Duodenal mucosa (tissue), 2 donors: ENCODE data around the gene GZMM.

ENCODE experiments used
- H3K27ac ChIP-seq: one replicate; pipeline ENCODE4 v1.7.0; 2013; ENCODE audit warnings: low read depth, low read length
- H3K27me3 ChIP-seq, 2 donors: one replicate each; pipeline ENCODE4 v1.7.0; 2013; ENCODE audit warnings: low read length in 2 of 2, control low read depth in 1 of 2; ENCODE audit not compliant: insufficient read depth in 2 of 2, control insufficient read depth in 1 of 2
- H3K36me3 ChIP-seq, 2 donors: one replicate each; pipeline ENCODE4 v1.7.0; 2013; ENCODE audit warnings: low read length in 2 of 2, control low read depth in 1 of 2; ENCODE audit not compliant: insufficient read depth in 2 of 2, control insufficient read depth in 1 of 2
- H3K4me1 ChIP-seq, 2 donors: one replicate each; pipeline ENCODE4 v1.7.0; 2013; ENCODE audit warnings: low read length in 2 of 2, control low read depth in 1 of 2; ENCODE audit not compliant: insufficient read depth in 2 of 2, control insufficient read depth in 1 of 2
- H3K4me3 ChIP-seq, 2 donors: one replicate each; pipeline ENCODE4 v1.7.0; 2013; ENCODE audit warnings: low read length in 2 of 2, low read depth in 1 of 2
- H3K9ac ChIP-seq, 2 donors: one replicate each; pipeline ENCODE4 v1.7.0; 2013; ENCODE audit warnings: low read length in 2 of 2, low read depth in 1 of 2
- H3K9me3 ChIP-seq, 2 donors: one replicate each; pipeline ENCODE4 v1.7.0; 2013; ENCODE audit warnings: low read length in 2 of 2, control low read depth in 1 of 2; ENCODE audit not compliant: control insufficient read depth in 1 of 2

The GZMM gene

GRCh38 chr19:547836-548720 is 4.2 kb downstream of the GZMM start:
- Histone ChIP-seq H3K9ac (no peak overlapping the region), H3K9me3 (no peaks in the 10 kb centered on the region), H3K27ac (no peak overlapping the region), H3K27me3 (peaks cover 0 to 3% of the 10 kb centered on the region in 2 donors), H3K4me1 (no peaks in the 10 kb centered on the region), H3K4me3 (no peak overlapping the region), H3K36me3 (no peaks in the 10 kb centered on the region)

GRCh38 chr19:548886-549830 is 5.3 kb downstream of the GZMM start:
- H3K4me1 ChIP-seq = no peaks in the 10 kb centered on the region
- H3K9me3 ChIP-seq = no peaks in the 10 kb centered on the region
- no peak overlapping the region for H3K4me3 ChIP-seq
- H3K9ac ChIP-seq = no peak overlapping the region
- peaks cover 0 to 3% of the 10 kb centered on the region in 2 donors for H3K27me3 ChIP-seq
- H3K27ac ChIP-seq = no peak overlapping the region
- no peaks in the 10 kb centered on the region for H3K36me3 ChIP-seq

GRCh38 chr19:554817-555216 is 11.0 kb downstream of the GZMM start:
- H3K36me3 ChIP-seq = no peaks in the 10 kb centered on the region
- no peak overlapping the region for H3K27ac ChIP-seq
- no peak overlapping the region for H3K4me3 ChIP-seq
- no peaks in the 10 kb centered on the region for H3K4me1 ChIP-seq
- H3K9ac ChIP-seq = no peak overlapping the region
- peaks cover 0 to 2% of the 10 kb centered on the region in 2 donors for H3K27me3 ChIP-seq
- H3K9me3 ChIP-seq = no peaks in the 10 kb centered on the region

GRCh38 chr19:555474-555808 is 11.6 kb downstream of the GZMM start:
- Histone ChIP-seq H3K27ac (no peak overlapping the region), H3K4me1 (no peaks in the 10 kb centered on the region), H3K27me3 (peaks cover 0 to 2% of the 10 kb centered on the region in 2 donors)

GRCh38 chr19:556611-557382 is 12.9 kb downstream of the GZMM start:
- H3K9me3 ChIP-seq = no peaks in the 10 kb centered on the region
- no peaks in the 10 kb centered on the region for H3K4me1 ChIP-seq
- H3K27ac ChIP-seq = no peak overlapping the region
- no peak overlapping the region for H3K9ac ChIP-seq
- no peaks in the 10 kb centered on the region for H3K36me3 ChIP-seq
- peaks cover 0 to 2% of the 10 kb centered on the region in 2 donors for H3K27me3 ChIP-seq
- H3K4me3 ChIP-seq = no peak overlapping the region

More at GRCh38 chr19:555474-555808, 11.6 kb downstream of the GZMM start:
- Histone ChIP-seq H3K9me3 (no peaks in the 10 kb centered on the region), H3K9ac (no peak overlapping the region), H3K4me3 (no peak overlapping the region), H3K36me3 (no peaks in the 10 kb centered on the region)

- H3K27me3 ChIP-seq = peaks cover 0 to 2% of the 10 kb centered on the region in 2 donors
- H3K4me1 ChIP-seq = no peaks in the 10 kb centered on the region
- H3K4me3 ChIP-seq = no peak overlapping the region
- no peaks in the 10 kb centered on the region for H3K9me3 ChIP-seq
- no peaks in the 10 kb centered on the region for H3K36me3 ChIP-seq
- H3K9ac ChIP-seq = no peak overlapping the region
- H3K27ac ChIP-seq = no peak overlapping the region
These were observed 15.1 kb downstream of the GZMM start for GRCh38 chr19:558770-559439.

- no peak overlapping the region for H3K27ac ChIP-seq
- H3K9ac ChIP-seq = no peak overlapping the region
- H3K27me3 ChIP-seq = peaks cover 0 to 2% of the 10 kb centered on the region in 2 donors
These were observed 16.3 kb downstream of the GZMM start for GRCh38 chr19:560121-560520.

GRCh38 chr19:566403-566802 is 22.6 kb downstream of the GZMM start:
- H3K27ac ChIP-seq = no peak overlapping the region

More at GRCh38 chr19:560121-560520, 16.3 kb downstream of the GZMM start:
- Histone ChIP-seq H3K36me3 (no peaks in the 10 kb centered on the region), H3K9me3 (no peaks in the 10 kb centered on the region), H3K4me3 (no peak overlapping the region), H3K4me1 (no peaks in the 10 kb centered on the region)

GRCh38 chr19:566844-567243 is 23.0 kb downstream of the GZMM start:
- H3K27me3 ChIP-seq = no peaks in the 10 kb centered on the region
- peaks cover 0 to 9% of the 10 kb centered on the region in 2 donors for H3K4me1 ChIP-seq
- H3K27ac ChIP-seq = no peak overlapping the region
- H3K9me3 ChIP-seq = no peaks in the 10 kb centered on the region
- H3K4me3 ChIP-seq = no peak overlapping the region
- H3K36me3 ChIP-seq = no peaks in the 10 kb centered on the region
- H3K9ac ChIP-seq = no peak overlapping the region

More at GRCh38 chr19:566403-566802, 22.6 kb downstream of the GZMM start:
- Histone ChIP-seq H3K9ac (no peak overlapping the region), H3K4me3 (no peak overlapping the region), H3K4me1 (peaks cover 0 to 6% of the 10 kb centered on the region in 2 donors), H3K36me3 (no peaks in the 10 kb centered on the region), H3K9me3 (no peaks in the 10 kb centered on the region), H3K27me3 (no peaks in the 10 kb centered on the region)
